ENCODE results near the gene TP53RK. TPM values are rescaled to one million over a fixed set of nuclear protein-coding genes. Genes with fewer than 3 reads are reported as not detected.

TP53RK gene
- total RNA-seq, 2 donors from 2014 or later, result 7.9 to 9.5 TPM

- DNase-seq (peak; percentile 68 to 78), ATAC-seq (peak; percentile 70)
- intact Hi-C loops (cut with DNase I, micrococcal nuclease), result no loop called here
Observed at GRCh38 chr20:46709459-46710152, 20.4 kb upstream of the TP53RK start, which contains the start of gene SLC2A10. SLC2A10 (plus strand) TSS chr20:46709649; CDS start chr20:46709737, 88 bp downstream.

GRCh38 chr20:46709055-46709458 lies 19.8 kb upstream of the TP53RK start:
- intact Hi-C loops (cut with DNase I, micrococcal nuclease), result no loop called here
- DNase-seq (peak in 1 of 2 donors; percentile 51), ATAC-seq (peak; percentile 73)

GRCh38 chr20:46708172-46708860 lies 19.1 kb upstream of the TP53RK start:
- intact Hi-C loops (cut with DNase I, micrococcal nuclease), result no loop called here
- DNase-seq, result peak; percentile 69 to 70
- peak; percentile 43 for ATAC-seq

GRCh38 chr20:46706242-46706641 lies 17.0 kb upstream of the TP53RK start:
- intact Hi-C loops (cut with DNase I, micrococcal nuclease), result no loop called here
- no peak for ATAC-seq
- no peak for DNase-seq

GRCh38 chr20:46705378-46705729 lies 16.1 kb upstream of the TP53RK start:
- DNase-seq, result no peak
- intact Hi-C loops (cut with DNase I, micrococcal nuclease), result no loop called here
- ATAC-seq, result no peak

- no peak for ATAC-seq
Observed at GRCh38 chr20:46704714-46705377, 15.6 kb upstream of the TP53RK start.

GRCh38 chr20:46703435-46703834 lies 14.2 kb upstream of the TP53RK start:
- intact Hi-C loops (cut with DNase I, micrococcal nuclease), result no loop called here
- peak; percentile 53 for ATAC-seq
- DNase-seq, result peak in 1 of 2 donors; percentile 14

More at GRCh38 chr20:46704714-46705377, 15.6 kb upstream of the TP53RK start:
- intact Hi-C loops (cut with DNase I, micrococcal nuclease), result no loop called here
- DNase-seq, result no peak

- intact Hi-C loops (cut with DNase I, micrococcal nuclease), result no loop called here
- DNase-seq, result no peak
- ATAC-seq, result no peak
Observed at GRCh38 chr20:46702447-46703203, 13.4 kb upstream of the TP53RK start.

- ATAC-seq (no peak), DNase-seq (peak in 1 of 2 donors; percentile 9)
- intact Hi-C loops (cut with DNase I, micrococcal nuclease), result no loop called here
Observed at GRCh38 chr20:46701986-46702385, 12.7 kb upstream of the TP53RK start.

- no peak for ATAC-seq
- intact Hi-C loops (cut with DNase I, micrococcal nuclease), result no loop called here
- DNase-seq, result peak in 1 of 2 donors; percentile 2
Observed at GRCh38 chr20:46701556-46701955, 12.3 kb upstream of the TP53RK start.

- intact Hi-C loops (cut with DNase I, micrococcal nuclease), result no loop called here
- ATAC-seq (no peak), DNase-seq (no peak)
Observed at GRCh38 chr20:46701057-46701456, 11.8 kb upstream of the TP53RK start.

GRCh38 chr20:46700481-46700880 lies 11.2 kb upstream of the TP53RK start:
- intact Hi-C loops (cut with DNase I, micrococcal nuclease), result no loop called here
- ATAC-seq (no peak), DNase-seq (peak in 1 of 2 donors; percentile 5)

- intact Hi-C loops (cut with DNase I, micrococcal nuclease), result no loop called here
- ATAC-seq (peak; percentile 67), DNase-seq (peak in 1 of 2 donors; percentile 10)
Observed at GRCh38 chr20:46699651-46700359, 10.6 kb upstream of the TP53RK start.

- intact Hi-C loops (cut with DNase I, micrococcal nuclease), result no loop called here
- ATAC-seq (no peak), DNase-seq (no peak)
Observed at GRCh38 chr20:46698788-46699187, 9.5 kb upstream of the TP53RK start.

GRCh38 chr20:46696791-46697279 lies 7.6 kb upstream of the TP53RK start:
- peak in 1 of 2 donors; percentile 7 for DNase-seq
- intact Hi-C loops (cut with DNase I, micrococcal nuclease), result no loop called here
- ATAC-seq, result no peak

GRCh38 chr20:46695892-46696291 lies 6.6 kb upstream of the TP53RK start:
- no peak for DNase-seq
- no peak for ATAC-seq
- intact Hi-C loops (cut with DNase I, micrococcal nuclease), result no loop called here

GRCh38 chr20:46694484-46694883 lies 5.2 kb upstream of the TP53RK start:
- intact Hi-C loops (cut with DNase I, micrococcal nuclease), result no loop called here
- ATAC-seq (peak; percentile 20), DNase-seq (no peak)

- DNase-seq, result no peak
- ATAC-seq, result no peak
- intact Hi-C loops (cut with DNase I, micrococcal nuclease), result no loop called here
Observed at GRCh38 chr20:46691196-46691595, 2.0 kb upstream of the TP53RK start.

Data from left colon (tissue), 2 donors.